Parathyroid adenoma (tissue), 2 donors: Measurements from ENCODE around the gene RAET1L.
"Not testable (repeated sequence)": the region's sequence is repeated elsewhere in the genome, so short reads cannot be mapped to it uniquely, and the experiment has no call there.

Experiments used
- H2AFZ ChIP-seq: fragments of 300-600 bp; sonication (generic); one replicate; pipeline ENCODE4 v1.7.0; 2017; ENCODE audit warnings: antibody characterized with exemption, mild to moderate bottlenecking
- H3K27ac ChIP-seq: fragments of 300-600 bp; sonication (generic); one replicate; pipeline ENCODE4 v1.7.0; 2017
- H3K27me3 ChIP-seq: fragments of 300-600 bp; sonication (generic); one replicate; pipeline ENCODE4 v1.7.0; 2017; ENCODE audit warnings: low read length; ENCODE audit not compliant: control insufficient read depth, insufficient read depth
- H3K36me3 ChIP-seq: fragments of 300-600 bp; sonication (generic); one replicate; pipeline ENCODE4 v1.7.0; 2017; ENCODE audit warnings: low read length; ENCODE audit not compliant: control insufficient read depth, insufficient read depth
- H3K4me1 ChIP-seq: fragments of 300-600 bp; sonication (generic); one replicate; pipeline ENCODE4 v1.7.0; 2017; ENCODE audit warnings: control low read depth
- H3K4me2 ChIP-seq: fragments of 300-600 bp; sonication (generic); one replicate; pipeline ENCODE4 v1.7.0; 2017; ENCODE audit warnings: low read length
- H3K4me3 ChIP-seq: fragments of 300-600 bp; sonication (generic); one replicate; pipeline ENCODE4 v1.7.0; 2017; ENCODE audit warnings: low read depth, low read length
- H3K79me2 ChIP-seq: fragments of 300-600 bp; sonication (generic); one replicate; pipeline ENCODE4 v1.7.0; 2017; ENCODE audit warnings: control low read depth
- H3K9ac ChIP-seq: fragments of 300-600 bp; sonication (generic); one replicate; pipeline ENCODE4 v1.7.0; 2017; ENCODE audit warnings: mild to moderate bottlenecking
- H3K9me3 ChIP-seq: fragments of 300-600 bp; sonication (generic); one replicate; pipeline ENCODE4 v1.7.0; 2017; ENCODE audit warnings: low read length; ENCODE audit not compliant: control insufficient read depth
- CTCF ChIP-seq: fragments of 300-600 bp; sonication (generic); IDR thresholded peaks from one replicate; pipeline ENCODE4 v1.7.0; 2017; ENCODE audit warnings: antibody characterized with exemption, mild to moderate bottlenecking
- donor health status: primary hyperparathyroidism.

RAET1L gene

GRCh38 chr6:149977221-149977620, 48.1 kb downstream of the RAET1L start:
- no peak overlapping the region for H3K4me3 ChIP-seq
- H2AFZ ChIP-seq, result no peak overlapping the region
- no peaks in the 10 kb centered on the region for H3K27me3 ChIP-seq

GRCh38 chr6:149975400-149975799, 49.9 kb downstream of the RAET1L start:
- Histone ChIP-seq H3K4me2 (no peak overlapping the region), H3K79me2 (no peaks in the 10 kb centered on the region), H3K4me1 (no peaks in the 10 kb centered on the region), H2AFZ (no peak overlapping the region), H3K36me3 (no peaks in the 10 kb centered on the region), H3K9ac (no peak overlapping the region), H3K27me3 (no peaks in the 10 kb centered on the region), H3K4me3 (no peak overlapping the region), H3K27ac (no peak overlapping the region), H3K9me3 (no peaks in the 10 kb centered on the region)
- TF ChIP-seq CTCF, result no peak

More at GRCh38 chr6:149977221-149977620, 48.1 kb downstream of the RAET1L start:
- H3K9ac ChIP-seq, result no peak overlapping the region
- H3K79me2 ChIP-seq, result no peaks in the 10 kb centered on the region
- H3K27ac ChIP-seq, result no peak overlapping the region
- no peak overlapping the region for H3K4me2 ChIP-seq
- H3K36me3 ChIP-seq, result no peaks in the 10 kb centered on the region
- TF ChIP-seq CTCF, result no peak
- H3K9me3 ChIP-seq, result no peaks in the 10 kb centered on the region
- no peaks in the 10 kb centered on the region for H3K4me1 ChIP-seq

DNA sequence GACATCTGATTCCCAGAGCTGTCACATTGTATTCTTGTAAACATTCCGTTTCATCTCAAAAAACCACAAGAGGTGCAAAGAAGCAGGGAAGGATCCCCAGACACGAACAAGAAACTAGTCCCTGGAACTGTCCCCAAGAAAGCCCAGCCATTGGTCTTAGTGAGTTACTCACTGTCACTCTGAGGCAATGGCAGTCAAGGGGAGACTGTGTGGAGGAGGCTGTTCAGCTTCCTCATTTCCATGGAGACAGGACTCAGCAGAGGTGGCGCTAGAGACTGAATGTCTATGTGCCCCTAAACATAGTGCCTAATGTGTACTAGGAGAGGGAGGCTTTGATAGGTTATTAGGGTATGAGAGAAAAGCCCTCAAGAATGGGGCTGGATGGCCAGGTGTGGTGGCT, 50.5 kb downstream of the RAET1L start:
- Histone ChIP-seq H3K4me3 (no peak overlapping the region), H3K79me2 (no peaks in the 10 kb centered on the region), H3K27ac (no peak overlapping the region), H2AFZ (no peak overlapping the region), H3K4me1 (no peaks in the 10 kb centered on the region), H3K9ac (no peak overlapping the region), H3K36me3 (no peaks in the 10 kb centered on the region), H3K4me2 (no peak overlapping the region), H3K27me3 (no peaks in the 10 kb centered on the region), H3K9me3 (no peaks in the 10 kb centered on the region)
- TF ChIP-seq CTCF, result no peak

DNA sequence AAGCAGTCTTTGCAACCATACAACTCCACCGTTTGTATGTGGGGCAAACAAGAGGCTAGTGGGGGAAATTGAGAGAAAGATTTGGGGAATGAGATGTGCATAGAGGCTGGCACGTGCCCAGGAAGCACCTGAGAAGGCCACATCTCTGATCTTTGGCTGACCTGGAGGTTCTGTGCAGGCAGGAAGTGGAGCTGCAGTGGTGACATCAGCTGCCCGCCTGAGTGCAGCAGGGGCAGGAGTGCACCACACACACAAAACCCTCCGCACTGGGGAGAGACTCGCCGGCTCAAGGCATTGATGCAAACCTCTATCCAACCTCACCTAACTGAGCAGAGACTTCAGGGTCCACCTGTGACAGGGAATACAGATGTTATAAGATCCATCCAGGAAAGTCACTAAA, 50.9 kb downstream of the RAET1L start:
- not testable (repeated sequence) for H3K9me3 ChIP-seq, H3K27ac ChIP-seq, H2AFZ ChIP-seq, H3K9ac ChIP-seq, H3K79me2 ChIP-seq, H3K4me2 ChIP-seq, H3K4me3 ChIP-seq, H3K27me3 ChIP-seq, H3K36me3 ChIP-seq, H3K4me1 ChIP-seq

DNA sequence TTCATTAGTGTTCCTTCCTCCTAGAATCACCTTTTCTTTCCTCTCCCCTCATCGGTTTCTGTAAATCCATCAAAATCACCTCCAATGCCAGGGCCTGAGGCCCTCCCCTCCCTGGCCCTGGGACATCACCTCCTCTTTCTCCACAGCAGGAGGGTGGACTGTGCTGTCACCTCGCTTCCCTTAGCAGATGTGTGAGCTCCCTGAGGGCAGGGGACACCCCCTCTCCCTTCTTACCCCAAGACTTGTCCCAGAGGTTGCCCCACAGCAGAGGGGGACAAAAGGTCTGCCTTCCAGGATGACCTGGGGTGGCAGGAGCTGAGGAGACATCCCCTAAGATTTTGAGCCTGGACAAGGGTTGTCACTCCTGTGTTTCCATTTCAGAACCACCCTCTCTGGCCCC, 55.7 kb downstream of the RAET1L start:
- H3K27ac ChIP-seq, result no peak overlapping the region
- TF ChIP-seq CTCF, result no peak
- no peak overlapping the region for H3K4me3 ChIP-seq
- H3K9ac ChIP-seq, result no peak overlapping the region
- H3K4me2 ChIP-seq, result no peak overlapping the region
- no peaks in the 10 kb centered on the region for H3K27me3 ChIP-seq
- H3K4me1 ChIP-seq, result no peaks in the 10 kb centered on the region
- no peak overlapping the region for H2AFZ ChIP-seq
- H3K79me2 ChIP-seq, result no peaks in the 10 kb centered on the region
- H3K9me3 ChIP-seq, result no peaks in the 10 kb centered on the region
- H3K36me3 ChIP-seq, result no peaks in the 10 kb centered on the region

GRCh38 chr6:149968909-149969308, 56.4 kb downstream of the RAET1L start:
- H3K27ac ChIP-seq, H3K4me3 ChIP-seq, H3K36me3 ChIP-seq, H3K9me3 ChIP-seq, H3K4me2 ChIP-seq, H3K9ac ChIP-seq, H3K79me2 ChIP-seq, H2AFZ ChIP-seq, H3K27me3 ChIP-seq, H3K4me1 ChIP-seq: not testable (repeated sequence)
